IPS-18c (cell line): ENCODE results near the gene TBC1D7.

Experiments
- H3K4me3 ChIP-seq: 2 replicates; pipeline ENCODE4 v1.7.0; 2013; ENCODE audit warnings: low read depth, mild to moderate bottlenecking, low read length, moderate library complexity; ENCODE audit not compliant: insufficient read depth
- H3K9me3 ChIP-seq: one replicate; pipeline ENCODE4 v1.6.1; 2013; ENCODE audit warnings: mild to moderate bottlenecking, low read length, moderate library complexity; ENCODE audit not compliant: control insufficient read depth, insufficient read depth

The TBC1D7 gene

GRCh38 chr6:13360671-13361540 is 32.6 kb upstream of the TBC1D7 start:
- Histone ChIP-seq H3K9me3 (no peaks in the 10 kb centered on the region), H3K4me3 (no peak overlapping the region)

GRCh38 chr6:13359287-13359686 is 30.9 kb upstream of the TBC1D7 start:
- no peaks in the 10 kb centered on the region for H3K9me3 ChIP-seq
- H3K4me3 ChIP-seq, result no peak overlapping the region

GRCh38 chr6:13358511-13358910 is 30.2 kb upstream of the TBC1D7 start:
- Histone ChIP-seq H3K9me3 (no peaks in the 10 kb centered on the region), H3K4me3 (no peak overlapping the region)

- Histone ChIP-seq H3K4me3 (no peak overlapping the region), H3K9me3 (no peaks in the 10 kb centered on the region)
These were observed 29.3 kb upstream of the TBC1D7 start for GRCh38 chr6:13357551-13358075.

- Histone ChIP-seq H3K9me3 (no peaks in the 10 kb centered on the region), H3K4me3 (no peak overlapping the region)
These were observed 27.9 kb upstream of the TBC1D7 start for GRCh38 chr6:13355999-13356785.

GRCh38 chr6:13355043-13355945 is 27.0 kb upstream of the TBC1D7 start:
- H3K9me3 ChIP-seq, result no peaks in the 10 kb centered on the region
- no peak overlapping the region for H3K4me3 ChIP-seq

- Histone ChIP-seq H3K4me3 (no peak overlapping the region), H3K9me3 (no peaks in the 10 kb centered on the region)
These were observed 26.1 kb upstream of the TBC1D7 start for GRCh38 chr6:13354331-13355042.

- Histone ChIP-seq H3K9me3 (no peaks in the 10 kb centered on the region), H3K4me3 (no peak overlapping the region)
These were observed 23.8 kb upstream of the TBC1D7 start for GRCh38 chr6:13352165-13352564.

GRCh38 chr6:13351271-13351670 is 22.9 kb upstream of the TBC1D7 start:
- H3K9me3 ChIP-seq, result no peaks in the 10 kb centered on the region
- H3K4me3 ChIP-seq, result no peak overlapping the region

GRCh38 chr6:13349811-13350506 is 21.6 kb upstream of the TBC1D7 start:
- Histone ChIP-seq H3K4me3 (no peak overlapping the region), H3K9me3 (no peaks in the 10 kb centered on the region)

- Histone ChIP-seq H3K9me3 (no peaks in the 10 kb centered on the region), H3K4me3 (no peak overlapping the region)
These were observed 20.2 kb upstream of the TBC1D7 start for GRCh38 chr6:13348334-13349113.

- no peaks in the 10 kb centered on the region for H3K9me3 ChIP-seq
These were observed 17.9 kb upstream of the TBC1D7 start for GRCh38 chr6:13346245-13346644.

GRCh38 chr6:13342414-13343019 is 14.2 kb upstream of the TBC1D7 start:
- H3K4me3 ChIP-seq, result no peak overlapping the region; the same call in 1 of the 2 replicates
- H3K9me3 ChIP-seq, result no peaks in the 10 kb centered on the region

More at GRCh38 chr6:13346245-13346644, 17.9 kb upstream of the TBC1D7 start:
- no peak overlapping the region for H3K4me3 ChIP-seq

GRCh38 chr6:13339863-13340630 is 11.7 kb upstream of the TBC1D7 start:
- Histone ChIP-seq H3K4me3 (no peak overlapping the region), H3K9me3 (no peaks in the 10 kb centered on the region)
